DMS114 treated with DMSO at 0.1 percent for 48 hours (cell line): ENCODE measurements around the gene FCGR1A.
"Not testable (repeated sequence)": the region's sequence is repeated elsewhere in the genome, so short reads cannot be mapped to it uniquely, and the experiment has no call there.

ENCODE experiments used
- DNase-seq: peaks from one replicate; lab custom pipeline; 2025; ENCODE audit not compliant: unreplicated experiment; lab: John Stamatoyannopoulos, UW

Gene FCGR1A

DNA sequence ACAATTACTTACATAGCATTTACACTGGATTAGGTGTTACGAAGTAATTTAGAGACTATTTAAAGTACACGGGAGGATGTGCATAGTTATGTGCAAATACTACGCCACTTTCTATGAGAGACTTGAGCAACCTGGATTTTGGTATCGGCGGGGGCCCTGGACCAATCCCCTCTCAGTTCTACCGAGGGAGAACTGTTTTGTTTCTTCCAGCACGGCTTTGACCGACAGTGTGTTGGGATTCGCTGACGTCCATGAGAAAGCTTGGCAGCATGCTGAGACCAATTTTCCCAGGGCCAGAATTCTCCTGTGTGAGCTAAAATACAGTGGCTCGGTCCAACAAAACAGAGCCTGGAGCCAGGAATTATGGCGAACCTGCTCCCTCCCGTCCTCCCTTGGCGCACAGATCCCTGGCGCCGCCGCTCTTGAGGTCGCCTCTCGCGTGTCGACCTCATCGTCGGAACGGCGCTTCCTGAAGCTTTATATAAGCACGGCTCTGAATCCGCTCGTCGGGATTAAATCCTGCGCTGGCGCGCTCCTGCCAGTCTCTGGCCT lies 49.3 kb downstream of the FCGR1A start:
- DNase-seq: not testable (repeated sequence)

DNA sequence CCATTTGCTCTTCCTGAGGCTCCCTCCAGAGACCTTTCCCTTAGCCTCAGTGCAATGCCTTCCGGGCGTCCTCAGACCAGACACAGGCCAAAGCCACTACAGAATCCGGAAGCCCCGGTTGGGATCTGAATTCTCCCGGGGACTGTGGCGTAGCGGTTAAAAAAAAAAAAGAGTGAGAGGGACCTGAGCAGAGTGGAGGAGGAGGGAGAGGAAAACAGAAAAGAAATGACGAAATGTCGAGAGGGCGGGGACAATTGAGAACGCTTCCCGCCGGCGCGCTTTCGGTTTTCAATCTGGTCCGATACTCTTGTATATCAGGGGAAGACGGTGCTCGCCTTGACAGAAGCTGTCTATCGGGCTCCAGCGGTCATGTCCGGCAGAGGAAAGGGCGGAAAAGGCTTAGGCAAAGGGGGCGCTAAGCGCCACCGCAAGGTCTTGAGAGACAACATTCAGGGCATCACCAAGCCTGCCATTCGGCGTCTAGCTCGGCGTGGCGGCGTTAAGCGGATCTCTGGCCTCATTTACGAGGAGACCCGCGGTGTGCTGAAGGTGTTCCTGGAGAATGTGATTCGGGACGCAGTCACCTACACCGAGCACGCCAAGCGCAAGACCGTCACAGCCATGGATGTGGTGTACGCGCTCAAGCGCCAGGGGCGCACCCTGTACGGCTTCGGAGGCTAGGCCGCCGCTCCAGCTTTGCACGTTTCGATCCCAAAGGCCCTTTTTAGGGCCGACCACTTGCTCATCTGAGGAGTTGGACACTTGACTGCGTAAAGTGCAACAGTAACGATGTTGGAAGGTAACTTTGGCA lies 50.0 kb downstream of the FCGR1A start:
- not testable (repeated sequence) for DNase-seq

DNA sequence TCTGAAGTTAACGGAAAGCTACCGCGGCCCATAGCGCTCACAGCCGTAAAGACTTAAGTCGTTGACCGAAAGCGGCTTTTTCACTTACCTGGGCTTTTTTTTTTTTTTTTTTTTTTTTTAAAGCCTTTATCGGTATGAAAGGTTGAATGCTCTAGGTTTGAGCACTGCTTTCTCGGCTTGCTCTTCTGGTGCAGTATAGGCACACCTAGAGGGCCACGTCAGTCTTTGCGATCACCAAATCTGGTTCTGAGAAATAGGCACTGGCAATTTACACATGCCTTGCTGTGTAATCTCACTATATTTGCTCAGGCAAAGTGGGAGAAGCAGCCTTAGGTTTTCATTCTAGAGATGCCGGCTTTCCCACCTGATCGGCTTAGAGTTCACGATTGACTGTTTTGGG lies 50.6 kb downstream of the FCGR1A start:
- DNase-seq: not testable (repeated sequence)

DNA sequence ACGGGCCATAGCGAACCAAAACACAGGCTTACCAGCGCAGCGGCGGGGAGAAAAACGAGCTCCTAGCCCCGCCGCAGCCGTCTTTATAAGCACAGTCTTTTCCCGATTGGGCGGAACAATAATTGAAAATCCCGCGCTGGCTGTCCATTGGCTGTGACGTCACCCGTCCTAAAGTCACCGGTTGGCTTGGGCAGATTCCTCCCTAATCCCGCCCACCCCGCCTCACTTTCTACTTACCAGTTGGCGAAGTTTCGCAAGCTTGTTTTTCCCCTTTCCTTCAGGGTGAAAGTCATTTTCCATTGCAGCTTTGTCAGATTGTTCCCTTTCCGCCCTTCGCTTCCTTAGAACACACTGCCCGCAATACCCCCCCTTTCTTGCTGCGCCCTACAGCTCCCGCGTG lies 58.7 kb downstream of the FCGR1A start:
- DNase-seq: not testable (repeated sequence)
